Lower leg skin (tissue), 4 donors: ENCODE results near the gene DHX58. TPM values are rescaled to one million over a fixed set of nuclear protein-coding genes. Genes with fewer than 3 reads are reported as not detected.

ENCODE experiments used
- DNase-seq, 2 donors: peaks; one replicate each; pipeline ENCODE4 v3.0.0-alpha.2; 2019; ENCODE audit warnings: low spot score in 2 of 2
- H3K4me3 ChIP-seq: fragments of 200-600 bp; sonication (generic); 2 replicates; pipeline ENCODE4 v1.5.1; 2017; ENCODE audit warnings: mild to moderate bottlenecking, low read depth; ENCODE audit not compliant: poor library complexity, severe bottlenecking
- CTCF ChIP-seq, 3 donors: fragments of 450-650 bp; IDR thresholded peaks; one replicate each; pipeline ENCODE4 v1.5.1; 2016; ENCODE audit warnings: antibody characterized with exemption in 3 of 3, mild to moderate bottlenecking in 3 of 3, moderate library complexity in 2 of 3
- POLR2A ChIP-seq, 2 donors: fragments of 450-650 bp; IDR thresholded peaks; one replicate each; pipeline ENCODE4 v1.6.1; 2016 to 2017; ENCODE audit warnings: antibody characterized with exemption in 2 of 2, mild to moderate bottlenecking in 1 of 2, moderate library complexity in 1 of 2
- WGBS, 2 donors: methylation state at CpG; one replicate each; pipeline ENCODE4 v1.1.5; 2018; 5-methylcytosine and 5-hydroxymethylcytosine counted together
- intact Hi-C: fragments of 100-400 bp; cut with DNase I; formaldehyde crosslinking; loops from one replicate; pipeline ENCODE4 v1.15.0; 2023; ENCODE audit warnings: low total_unique reads
- total RNA-seq, 4 donors: library from RNA; depleted of rRNA; stranded (reverse); fragments of >200 nt; gene quantifications; one replicate each; pipeline ENCODE4 v1.1.0, GENCODE V29; 2016

Gene DHX58
- total RNA-seq, 4 donors from 2014 or later = 7.5 to 16.5 (median 12.1) TPM

GRCh38 chr17:42096360-42097111, 16.0 kb downstream of the DHX58 start:
- no peak for DNase-seq
- TF ChIP-seq CTCF (IDR thresholded peaks at IDR 0.05) = no peak
- no peak for TF ChIP-seq POLR2A (IDR thresholded peaks at IDR 0.05)
- intact Hi-C loops = no loop called here
- WGBS, 2 donors = 67 to 70% methylated on average over 8 of the region's 8 CpGs
- no peak overlapping the region for H3K4me3 ChIP-seq

GRCh38 chr17:42094375-42095069, 18.0 kb downstream of the DHX58 start:
- WGBS, 2 donors = 90% methylated on average over 12 of the region's 12 CpGs
- intact Hi-C loops = no loop called here
- no peak overlapping the region for H3K4me3 ChIP-seq
- DNase-seq = no peak
- TF ChIP-seq CTCF (IDR thresholded peaks at IDR 0.05) (no peak), POLR2A (IDR thresholded peaks at IDR 0.05) (no peak)

- TF ChIP-seq POLR2A (IDR thresholded peaks at IDR 0.05) (no peak), CTCF (IDR thresholded peaks at IDR 0.05) (no peak)
- intact Hi-C loops = no loop called here
- 58 to 60% methylated on average over 6 of the region's 6 CpGs for WGBS, 2 donors
- no peak overlapping the region for H3K4me3 ChIP-seq
- DNase-seq = no peak
These were observed 19.6 kb downstream of the DHX58 start for GRCh38 chr17:42092939-42093338.

GRCh38 chr17:42090964-42091790, 21.3 kb downstream of the DHX58 start:
- no peak for DNase-seq
- whole genome bisulfite sequencing, 2 donors = 82 to 90% methylated on average over 8 of the region's 8 CpGs
- H3K4me3 ChIP-seq = no peak overlapping the region
- intact Hi-C loops = no loop called here
- TF ChIP-seq POLR2A (IDR thresholded peaks at IDR 0.05) = no peak
- no peak for TF ChIP-seq CTCF (IDR thresholded peaks at IDR 0.05)

GRCh38 chr17:42088736-42089135, 23.8 kb downstream of the DHX58 start:
- DNase-seq = no peak
- intact Hi-C loops = no loop called here
- no peak overlapping the region for H3K4me3 ChIP-seq
- 87 to 88% methylated on average over 8 of the region's 8 CpGs for WGBS, 2 donors
- no peak for TF ChIP-seq POLR2A (IDR thresholded peaks at IDR 0.05)
- no peak for TF ChIP-seq CTCF (IDR thresholded peaks at IDR 0.05)
